OCI-LY3 (cell line): Measurements from ENCODE around the gene CXXC5.
A peak's percentile ranks its signal among the peaks of the same experiment; 100 is the strongest.

Source experiments
- H2AFZ ChIP-seq: fragments of 200-600, 300-600 bp; shearing (Covaris generic); 2 replicates; pipeline ENCODE4 v1.6.0; 2014; ENCODE audit warnings: antibody characterized with exemption, low read depth, low read length
- H3K27ac ChIP-seq: fragments of 200-600, 300-600 bp; sonication (generic); 2 replicates; pipeline ENCODE4 v1.5.1; 2014; ENCODE audit warnings: mild to moderate bottlenecking, low read length, moderate library complexity, mixed read lengths
- H3K27me3 ChIP-seq: fragments of 200-600, 300-600 bp; sonication (generic); 2 replicates; pipeline ENCODE4 v1.6.1; 2014; ENCODE audit warnings: low read depth, low read length, mixed read lengths
- H3K36me3 ChIP-seq: fragments of 200-600, 300-600 bp; sonication (generic); replicated peaks from 2 replicates; pipeline ENCODE3; 2014; ENCODE audit warnings: low read depth, low read length, mixed read lengths
- H3K4me1 ChIP-seq: fragments of 300-600, 200-600 bp; sonication (generic); 2 replicates; pipeline ENCODE4 v1.6.1; 2014; ENCODE audit warnings: low read length, mixed read lengths
- H3K4me2 ChIP-seq: fragments of 200-600, 300-600 bp; sonication (generic); 2 replicates; pipeline ENCODE4 v1.6.1; 2014; ENCODE audit warnings: low read length, mixed read lengths
- H3K4me3 ChIP-seq: fragments of 300-600, 200-600 bp; sonication (generic); 2 replicates; pipeline ENCODE4 v1.5.1; 2014; ENCODE audit warnings: antibody characterized with exemption, mild to moderate bottlenecking, low read length, moderate library complexity
- H3K79me2 ChIP-seq: fragments of 300-600, 200-600 bp; shearing (Covaris generic); 2 replicates; pipeline ENCODE4 v1.6.1; 2014; ENCODE audit warnings: mild to moderate bottlenecking, low read length, mixed read lengths
- H3K9ac ChIP-seq: fragments of 300-600, 200-600 bp; shearing (Covaris generic); 2 replicates; pipeline ENCODE4 v1.6.0; 2014; ENCODE audit warnings: mild to moderate bottlenecking, low read length, moderate library complexity
- H3K9me3 ChIP-seq: fragments of 200-600, 300-600 bp; shearing (Covaris generic); 2 replicates; pipeline ENCODE4 v1.6.1; 2014; ENCODE audit warnings: low read length, mixed read lengths; ENCODE audit not compliant: insufficient read depth
- H4K20me1 ChIP-seq: fragments of 200-600, 300-600 bp; sonication (generic); 2 replicates; pipeline ENCODE4 v1.6.1; 2016; ENCODE audit warnings: low read length, mixed read lengths; ENCODE audit not compliant: insufficient read depth
- CTCF ChIP-seq: fragments of 200-600, 300-600 bp; sonication (generic); IDR thresholded peaks from 2 replicates; pipeline ENCODE4 v1.5.1; 2014; ENCODE audit warnings: antibody characterized with exemption, low read length, low read depth
- EZH2phosphoT487 ChIP-seq: fragments of 200-600 bp; shearing (Covaris generic); IDR thresholded peaks from 2 replicates; pipeline ENCODE4 v1.6.1; 2018; ENCODE audit warnings: antibody characterized with exemption, mixed run types, low read depth

CXXC5 gene

GRCh38 chr5:139654871-139655491, 6.8 kb downstream of the CXXC5 start:
- Histone ChIP-seq H3K27ac (peak overlapping the region; percentile 87), H3K9me3 (no peaks in the 10 kb centered on the region), H2AFZ (no peak overlapping the region), H4K20me1 (peaks cover 78% of the 10 kb centered on the region), H3K4me1 (peaks cover 78% of the 10 kb centered on the region), H3K36me3 (peaks cover 6% of the 10 kb centered on the region), H3K4me2 (peak overlapping the region; percentile 98), H3K4me3 (peak overlapping the region; percentile 77; the same call in 1 of the 2 replicates), H3K79me2 (peaks cover 99% of the 10 kb centered on the region), H3K27me3 (no peaks in the 10 kb centered on the region), H3K9ac (peak overlapping the region; percentile 72; the same call in 1 of the 2 replicates)
- TF ChIP-seq CTCF: no peak

GRCh38 chr5:139655727-139656271, 7.7 kb downstream of the CXXC5 start:
- H2AFZ ChIP-seq: no peak overlapping the region
- H4K20me1 ChIP-seq: peaks cover 83% of the 10 kb centered on the region

GRCh38 chr5:139657363-139658321, 9.5 kb downstream of the CXXC5 start:
- Histone ChIP-seq H3K4me1 (peaks cover 88% of the 10 kb centered on the region), H4K20me1 (peaks cover 90% of the 10 kb centered on the region), H3K9me3 (no peaks in the 10 kb centered on the region), H3K4me3 (peak overlapping the region; percentile 62; the same call in 1 of the 2 replicates), H2AFZ (no peak overlapping the region), H3K27ac (no peak overlapping the region), H3K36me3 (peaks cover 6% of the 10 kb centered on the region), H3K4me2 (peak overlapping the region; percentile 95; the same call in 1 of the 2 replicates), H3K79me2 (peaks cover 98% of the 10 kb centered on the region), H3K9ac (peak overlapping the region; percentile 30; the same call in 1 of the 2 replicates), H3K27me3 (no peaks in the 10 kb centered on the region)
- no peak for TF ChIP-seq EZH2phosphoT487
- TF ChIP-seq CTCF: no peak

More at GRCh38 chr5:139655727-139656271, 7.7 kb downstream of the CXXC5 start:
- Histone ChIP-seq H3K4me1 (peaks cover 85% of the 10 kb centered on the region), H3K27me3 (no peaks in the 10 kb centered on the region), H3K4me3 (no peak overlapping the region), H3K9me3 (no peaks in the 10 kb centered on the region), H3K27ac (no peak overlapping the region), H3K36me3 (peaks cover 6% of the 10 kb centered on the region), H3K9ac (no peak overlapping the region), H3K79me2 (peaks cover 98% of the 10 kb centered on the region), H3K4me2 (no peak overlapping the region)
- TF ChIP-seq CTCF (no peak), EZH2phosphoT487 (no peak)
